GM23338 (cell line): Measurements from ENCODE around the gene ICAM2. TPM values are rescaled to one million over a fixed set of nuclear protein-coding genes. Genes with fewer than 3 reads are reported as not detected.

Source experiments
- ATAC-seq: fragments of 200-7000 bp; cut with Tn5 transposase; 3 replicates; pipeline ENCODE4 v1.9.1; 2020
- DNase-seq: peaks from one replicate; pipeline ENCODE4 v3.0.0-alpha.2; 2015; ENCODE audit warnings: low spot score
- H2AFZ ChIP-seq: fragments of 200-600 bp; sonication (generic); 2 replicates; pipeline ENCODE4 v1.8.0; 2016; ENCODE audit warnings: antibody characterized with exemption, mild to moderate bottlenecking, moderate library complexity
- H3F3A ChIP-seq: fragments of 200-600 bp; sonication (generic); replicated peaks from 2 replicates; pipeline ENCODE4 v1.8.0; 2017; ENCODE audit warnings: antibody characterized with exemption, mixed run types, low read depth
- H3K27ac ChIP-seq: fragments of 200-600 bp; sonication (generic); 2 replicates; pipeline ENCODE4 v1.6.1; 2016; ENCODE audit warnings: low read depth
- H3K27me3 ChIP-seq: fragments of 200-600 bp; sonication (generic); 2 replicates; pipeline ENCODE4 v1.8.0; 2016; ENCODE audit warnings: mild to moderate bottlenecking, mixed run types, moderate library complexity; ENCODE audit not compliant: insufficient read depth
- H3K36me3 ChIP-seq: fragments of 200-600 bp; sonication (generic); 2 replicates; pipeline ENCODE4 v1.8.0; 2016; ENCODE audit warnings: mild to moderate bottlenecking; ENCODE audit not compliant: insufficient read depth
- H3K4me1 ChIP-seq: fragments of 200-600 bp; sonication (generic); 2 replicates; pipeline ENCODE4 v1.8.0; 2016; ENCODE audit warnings: mild to moderate bottlenecking, moderate library complexity; ENCODE audit not compliant: insufficient read depth
- H3K4me2 ChIP-seq: fragments of 200-600 bp; sonication (generic); 2 replicates; pipeline ENCODE4 v1.7.1; 2017; ENCODE audit warnings: mixed run types
- H3K4me3 ChIP-seq: fragments of 200-600 bp; sonication (generic); 2 replicates; pipeline ENCODE4 v1.6.1; 2016; ENCODE audit warnings: mixed run types
- H3K79me2 ChIP-seq: fragments of 200-600 bp; sonication (generic); replicated peaks from 2 replicates; pipeline ENCODE4 v1.8.0; 2017; ENCODE audit warnings: mild to moderate bottlenecking; ENCODE audit not compliant: insufficient read depth
- H3K9me2 ChIP-seq: fragments of 200-600 bp; sonication (generic); 2 replicates; pipeline ENCODE4 v1.8.0; 2017; ENCODE audit not compliant: insufficient read depth
- H4K20me1 ChIP-seq: fragments of 200-600 bp; sonication (generic); replicated peaks from 2 replicates; pipeline ENCODE4 v1.8.0; 2017; ENCODE audit warnings: mild to moderate bottlenecking; ENCODE audit not compliant: insufficient read depth
- H3K27ac Mint-ChIP-seq: 2 replicates; pipeline ENCODE4 v1.8.0; 2020; ENCODE audit warnings: inconsistent platforms, mild to moderate bottlenecking, moderate library complexity, mixed read lengths
- H3K27me3 Mint-ChIP-seq: 3 replicates; pipeline ENCODE4 v1.8.0; 2022; ENCODE audit warnings: low read depth, mild to moderate bottlenecking, moderate library complexity, mixed read lengths, inconsistent platforms; ENCODE audit not compliant: insufficient read depth, poor library complexity
- H3K36me3 Mint-ChIP-seq: 3 replicates; pipeline ENCODE4 v1.8.0; 2021; ENCODE audit warnings: low read depth, mild to moderate bottlenecking, inconsistent platforms, moderate library complexity, mixed read lengths
- H3K4me1 Mint-ChIP-seq: 3 replicates; pipeline ENCODE4 v1.8.0; 2020; ENCODE audit warnings: mild to moderate bottlenecking, inconsistent platforms, mixed read lengths
- H3K4me3 Mint-ChIP-seq: 3 replicates; pipeline ENCODE4 v1.8.0; 2021; ENCODE audit warnings: moderate library complexity, mild to moderate bottlenecking, inconsistent platforms, mixed read lengths
- H3K9me3 Mint-ChIP-seq: 3 replicates; pipeline ENCODE4 v1.8.0; 2020; ENCODE audit warnings: moderate library complexity, mild to moderate bottlenecking, inconsistent platforms, mixed read lengths
- CREB1 ChIP-seq: fragments of 250-450 bp; sonication (Bioruptor Pico); IDR thresholded peaks from 2 replicates; pipeline ENCODE4 v1.5.0; 2020; ENCODE audit warnings: low read depth, mild to moderate bottlenecking, moderate library complexity
- CTCF ChIP-seq, 2 experiments: fragments of 200-600 bp in 1 of 2; sonication (generic) in 1 of 2; conservative IDR thresholded peaks; 2 replicates each; pipeline versions ENCODE4 v1.5.1 to v1.6.1; 2016 to 2017; ENCODE audit warnings: antibody characterized with exemption in 2 of 2, low read depth in 2 of 2, mild to moderate bottlenecking in 2 of 2, moderate library complexity in 1 of 2
- ETS1 ChIP-seq: IDR thresholded peaks from 2 replicates; pipeline ENCODE4 v1.6.1; 2016; ENCODE audit warnings: antibody characterized with exemption
- EZH2phosphoT487 ChIP-seq: fragments of 200-600 bp; sonication (generic); IDR thresholded peaks from one replicate; pipeline ENCODE4 v1.8.1; 2018; ENCODE audit warnings: antibody characterized with exemption; ENCODE audit not compliant: unreplicated experiment
- JUNB ChIP-seq: IDR thresholded peaks from one replicate; pipeline ENCODE4 v1.6.1; 2016; ENCODE audit warnings: antibody characterized with exemption; ENCODE audit not compliant: unreplicated experiment
- ZNF114 ChIP-seq: fragments of 250-450 bp; sonication (Bioruptor Pico); IDR thresholded peaks from 2 replicates; pipeline ENCODE4 v1.5.0; 2020; ENCODE audit warnings: mild to moderate bottlenecking, moderate library complexity
- ZNF331 ChIP-seq: fragments of 250-450 bp; sonication (Bioruptor Pico); IDR thresholded peaks from 2 replicates; pipeline ENCODE4 v1.5.0; 2020; ENCODE audit warnings: low read depth, mild to moderate bottlenecking, moderate library complexity
- ZNF462 ChIP-seq: fragments of 250-450 bp; sonication (Bioruptor Pico); IDR thresholded peaks from 2 replicates; pipeline ENCODE4 v1.5.0; 2020; ENCODE audit warnings: mild to moderate bottlenecking, moderate library complexity
- polyA plus RNA-seq: library from polyadenylated mRNA; unstranded; fragments of >200 nt; fragmentation: Nextera tagmentation; extraction: Ambion mirVana; gene quantifications from 2 replicates; pipeline ENCODE4 v1.2.1, GENCODE V29; 2016
- total RNA-seq: library from RNA; depleted of rRNA; stranded (reverse); fragments of >200 nt; shearing (Covaris generic); gene quantifications from 2 replicates; pipeline ENCODE4 v1.2.3, GENCODE V29; 2014

Gene ICAM2
- total and polyA plus RNA-seq, 2 experiments from 2014 or later, result 0.31 to 0.86 TPM

- TF ChIP-seq ZNF114 (CRISPR knock-in tag) (no peak), CTCF (conservative IDR thresholded peaks at IDR 0.05; ENCODE audit: low read depth in 2 of 2) (peak; percentile 95 to 98), JUNB (no peak), ETS1 (no peak), ZNF331 (no peak)
Observed at GRCh38 chr17:64025732-64026294, 5.4 kb upstream of the ICAM2 start (continued).

- Histone ChIP-seq H3K27ac (no peak overlapping the region), H4K20me1 (no peaks in the 10 kb centered on the region), H3K4me3 (no peak overlapping the region), H3K9me2 (no peaks in the 10 kb centered on the region), H3K36me3 (no peaks in the 10 kb centered on the region), H3F3A (no peaks in the 10 kb centered on the region), H2AFZ (no peak overlapping the region), H3K4me2 (no peak overlapping the region), H3K4me1 (no peaks in the 10 kb centered on the region), H3K79me2 (no peaks in the 10 kb centered on the region), H3K27me3 (0 out of 2 replicates have a peak, but pooled peaks cover 4% of the 10 kb centered on the region)
- Mint-ChIP-seq H3K4me1 (peaks cover 5% of the 10 kb centered on the region), H3K36me3 (no peaks in the 10 kb centered on the region), H3K27ac (no peak overlapping the region), H3K27me3 (peaks cover 12% of the 10 kb centered on the region), H3K4me3 (no peak overlapping the region), H3K9me3 (no peaks in the 10 kb centered on the region; the same call in 2 of the 3 replicates)
- TF ChIP-seq CREB1 (CRISPR knock-in tag), result no peak
- DNase-seq (no peak), ATAC-seq (no peak)
Observed at GRCh38 chr17:64024781-64025731, 4.6 kb upstream of the ICAM2 start.

- Histone ChIP-seq H4K20me1 (no peaks in the 10 kb centered on the region), H3K27ac (no peak overlapping the region), H3K36me3 (no peaks in the 10 kb centered on the region), H3K27me3 (0 out of 2 replicates have a peak, but pooled peaks cover 4% of the 10 kb centered on the region), H3K9me2 (no peaks in the 10 kb centered on the region), H3K4me2 (no peak overlapping the region), H3F3A (no peaks in the 10 kb centered on the region), H3K4me1 (no peaks in the 10 kb centered on the region), H3K79me2 (no peaks in the 10 kb centered on the region), H2AFZ (no peak overlapping the region), H3K4me3 (no peak overlapping the region)
- TF ChIP-seq ZNF331 (no peak), EZH2phosphoT487 (no peak), ZNF462 (CRISPR knock-in tag) (no peak), JUNB (no peak)
- Mint-ChIP-seq H3K4me1 (peaks cover 8% of the 10 kb centered on the region), H3K27me3 (peaks cover 15% of the 10 kb centered on the region), H3K9me3 (no peaks in the 10 kb centered on the region; the same call in 2 of the 3 replicates), H3K36me3 (no peaks in the 10 kb centered on the region), H3K27ac (no peak overlapping the region), H3K4me3 (no peak overlapping the region)
- DNase-seq, result no peak
- no peak for ATAC-seq
Observed at GRCh38 chr17:64024215-64024654, 3.8 kb upstream of the ICAM2 start.
